Caco-2 (cell line): Measurements from ENCODE around the gene CASZ1. TPM values are rescaled to one million over a fixed set of nuclear protein-coding genes. Genes with fewer than 3 reads are reported as not detected.

Source experiments
- BruUV-seq: library from RNA; stranded (reverse); fragments of 400-500 nt; replicated peaks from 2 replicates; lab custom pipeline; 2021; lab: Mats Ljungman, UMichigan
- CTCF ChIA-PET: fragments of 300-600 bp; sonication (Branson Sonifier 250); formaldehyde crosslinking; loops from one replicate; lab custom pipeline; 2022; ENCODE audit warnings: antibody characterized with exemption; lab: Charles Lee
- POLR2A ChIA-PET: fragments of 300-600 bp; sonication (Branson Sonifier 250); formaldehyde crosslinking; loops from one replicate; lab custom pipeline; 2022; ENCODE audit warnings: antibody characterized with exemption; lab: Charles Lee
- DNase-seq, 2 experiments: peaks; one replicate each; pipeline versions ENCODE4 v3.0.0 to v3.0.0-alpha.2; 2020 to 2022
- H3K27me3 ChIP-seq: replicated peaks from 2 replicates; pipeline ENCODE4 v1.6.0; 2011; ENCODE audit warnings: low read length; ENCODE audit not compliant: control insufficient read depth, insufficient read depth
- H3K36me3 ChIP-seq: 2 replicates; pipeline ENCODE4 v1.5.1; 2011; ENCODE audit warnings: low read length; ENCODE audit not compliant: control insufficient read depth, insufficient read depth
- H3K4me1 ChIP-seq: fragments of 250-450 bp; sonication (Bioruptor Pico); 2 replicates; pipeline ENCODE4 v1.5.1; 2020; ENCODE audit warnings: mild to moderate bottlenecking
- H3K4me3 ChIP-seq: 2 replicates; pipeline ENCODE4 v1.5.1; 2011; ENCODE audit warnings: low read depth, mild to moderate bottlenecking, control low read depth, low read length
- H3K9me3 ChIP-seq: fragments of 250-450 bp; sonication (Bioruptor Pico); 2 replicates; pipeline ENCODE4 v1.5.1; 2020; ENCODE audit warnings: mild to moderate bottlenecking, moderate library complexity
- H3K27ac Mint-ChIP-seq: one replicate; pipeline ENCODE4 v1.8.0; 2022; ENCODE audit warnings: mixed read lengths; ENCODE audit not compliant: unreplicated experiment
- H3K27me3 Mint-ChIP-seq: one replicate; pipeline ENCODE4 v1.8.0; 2022; ENCODE audit warnings: mixed read lengths; ENCODE audit not compliant: insufficient read depth, unreplicated experiment
- H3K36me3 Mint-ChIP-seq: one replicate; pipeline ENCODE4 v1.8.0; 2022; ENCODE audit warnings: mild to moderate bottlenecking, mixed read lengths; ENCODE audit not compliant: insufficient read depth, unreplicated experiment
- H3K4me1 Mint-ChIP-seq: one replicate; pipeline ENCODE4 v1.8.0; 2022; ENCODE audit warnings: low read depth, mixed read lengths; ENCODE audit not compliant: unreplicated experiment
- H3K4me3 Mint-ChIP-seq: one replicate; pipeline ENCODE4 v1.8.0; 2022; ENCODE audit warnings: mild to moderate bottlenecking, moderate library complexity, mixed read lengths; ENCODE audit not compliant: unreplicated experiment
- H3K9me3 Mint-ChIP-seq: one replicate; pipeline ENCODE4 v1.8.0; 2022; ENCODE audit warnings: mixed read lengths; ENCODE audit not compliant: unreplicated experiment
- intact Hi-C: fragments of 100-400 bp; cut with micrococcal nuclease; formaldehyde crosslinking; loops from one replicate; pipeline ENCODE4 v1.10.0; 2022; ENCODE audit not compliant: unreplicated experiment
- total RNA-seq: library from RNA; stranded (reverse); gene quantifications from 2 replicates; pipeline ENCODE4 v1.2.3, GENCODE V29; 2022
- TF ChIP-seq, protein P1 (sequence below), 2 experiments: fragments of 200-600 bp in 1 of 2; IDR thresholded peaks; 1 replicate in 1 of 2; 2 replicates in 1 of 2; pipeline versions ENCODE4 v1.5.1 to v1.8.0; 2011 to 2022; ENCODE audit warnings: antibody characterized with exemption in 1 of 2, control low read depth in 1 of 2, inconsistent platforms in 1 of 2, low read depth in 1 of 2, low read length in 1 of 2, mild to moderate bottlenecking in 1 of 2, moderate library complexity in 1 of 2; ENCODE audit not compliant: insufficient read depth in 1 of 2, severe bottlenecking in 1 of 2, unreplicated experiment in 1 of 2

CASZ1 gene
- total RNA-seq, 1 experiment from 2014 or later, result 10.9 TPM

DNA sequence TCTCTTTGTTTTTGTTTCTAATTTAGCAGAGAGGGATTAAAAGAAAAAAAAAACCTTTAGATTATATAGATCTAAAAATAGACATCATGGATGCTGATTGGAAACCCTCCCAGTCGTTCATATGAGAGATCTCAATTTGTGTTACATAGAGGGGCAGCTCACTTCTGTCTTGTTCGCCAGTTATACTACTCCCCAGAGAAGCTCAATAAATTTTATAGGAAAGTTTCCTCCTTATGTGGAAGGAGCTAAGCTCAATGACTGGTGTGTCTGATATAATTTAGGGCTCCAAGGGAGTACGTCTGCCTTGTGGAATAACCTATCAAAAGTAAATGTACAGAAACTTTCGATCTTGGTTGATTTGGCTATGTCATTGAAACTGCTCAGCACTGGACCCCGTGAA lies 204.1 kb downstream of the CASZ1 start:
- no peaks in the 10 kb centered on the region for H3K36me3 ChIP-seq
- H3K4me3 Mint-ChIP-seq, result no peak overlapping the region
- ChIA-PET POLR2A (no interaction called here), CTCF (no interaction called here)
- peaks cover 5% of the 10 kb centered on the region for H3K36me3 Mint-ChIP-seq
- no peaks in the 10 kb centered on the region for H3K9me3 ChIP-seq
- no peak for DNase-seq
- no peaks in the 10 kb centered on the region for H3K27me3 ChIP-seq
- H3K4me3 ChIP-seq, result no peak overlapping the region
- intact Hi-C loops, result no loop called here
- no peaks in the 10 kb centered on the region for H3K27me3 Mint-ChIP-seq
- no peak overlapping the region for H3K27ac Mint-ChIP-seq
- no peaks in the 10 kb centered on the region for H3K9me3 Mint-ChIP-seq
- TF ChIP-seq, protein P1, sequence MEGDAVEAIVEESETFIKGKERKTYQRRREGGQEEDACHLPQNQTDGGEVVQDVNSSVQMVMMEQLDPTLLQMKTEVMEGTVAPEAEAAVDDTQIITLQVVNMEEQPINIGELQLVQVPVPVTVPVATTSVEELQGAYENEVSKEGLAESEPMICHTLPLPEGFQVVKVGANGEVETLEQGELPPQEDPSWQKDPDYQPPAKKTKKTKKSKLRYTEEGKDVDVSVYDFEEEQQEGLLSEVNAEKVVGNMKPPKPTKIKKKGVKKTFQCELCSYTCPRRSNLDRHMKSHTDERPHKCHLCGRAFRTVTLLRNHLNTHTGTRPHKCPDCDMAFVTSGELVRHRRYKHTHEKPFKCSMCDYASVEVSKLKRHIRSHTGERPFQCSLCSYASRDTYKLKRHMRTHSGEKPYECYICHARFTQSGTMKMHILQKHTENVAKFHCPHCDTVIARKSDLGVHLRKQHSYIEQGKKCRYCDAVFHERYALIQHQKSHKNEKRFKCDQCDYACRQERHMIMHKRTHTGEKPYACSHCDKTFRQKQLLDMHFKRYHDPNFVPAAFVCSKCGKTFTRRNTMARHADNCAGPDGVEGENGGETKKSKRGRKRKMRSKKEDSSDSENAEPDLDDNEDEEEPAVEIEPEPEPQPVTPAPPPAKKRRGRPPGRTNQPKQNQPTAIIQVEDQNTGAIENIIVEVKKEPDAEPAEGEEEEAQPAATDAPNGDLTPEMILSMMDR (IDR thresholded peaks at IDR 0.05; ENCODE audit: insufficient read depth in 1 of 2, low read depth in 1 of 2, low read length in 1 of 2, severe bottlenecking in 1 of 2, unreplicated experiment in 1 of 2), result no peak
- no peaks in the 10 kb centered on the region for H3K4me1 Mint-ChIP-seq
- peaks cover 10% of the 10 kb centered on the region for H3K4me1 ChIP-seq
- BruUV-seq, result no TSS peak

DNA sequence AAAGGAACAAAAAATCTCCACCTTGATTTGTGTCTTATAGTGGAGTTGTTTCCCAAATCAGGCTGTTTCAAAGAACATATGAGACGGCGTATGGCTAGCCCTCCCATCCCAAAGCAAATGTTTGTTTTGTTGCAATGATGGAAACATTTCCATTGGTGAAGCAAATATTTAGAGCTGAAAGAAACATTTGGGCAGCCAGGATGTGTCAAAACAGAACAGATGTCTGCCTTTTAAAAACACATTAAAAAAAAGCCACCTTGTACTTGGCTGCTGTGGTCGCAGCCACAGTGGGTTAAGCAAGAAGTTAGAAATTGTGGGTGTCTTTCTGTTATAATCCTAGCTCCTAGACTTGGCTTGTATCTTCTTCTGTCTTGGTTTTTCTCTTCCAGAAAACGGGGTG lies 205.4 kb downstream of the CASZ1 start:
- ChIA-PET CTCF (no interaction called here), POLR2A (no interaction called here)
- intact Hi-C loops, result no loop called here
- Mint-ChIP-seq H3K36me3 (peaks cover 5% of the 10 kb centered on the region), H3K4me1 (no peaks in the 10 kb centered on the region), H3K27me3 (no peaks in the 10 kb centered on the region), H3K4me3 (no peak overlapping the region), H3K9me3 (no peaks in the 10 kb centered on the region), H3K27ac (no peak overlapping the region)
- Histone ChIP-seq H3K4me1 (peaks cover 3% of the 10 kb centered on the region; the same call in 1 of the 2 replicates), H3K27me3 (no peaks in the 10 kb centered on the region), H3K36me3 (no peaks in the 10 kb centered on the region), H3K9me3 (no peaks in the 10 kb centered on the region), H3K4me3 (no peak overlapping the region)
- no TSS peak for BruUV-seq
- TF ChIP-seq, protein P1 (IDR thresholded peaks at IDR 0.05; ENCODE audit: insufficient read depth in 1 of 2, low read depth in 1 of 2, low read length in 1 of 2, severe bottlenecking in 1 of 2, unreplicated experiment in 1 of 2), result no peak
- DNase-seq, result no peak

- H3K36me3 ChIP-seq, result no peaks in the 10 kb centered on the region
- intact Hi-C loops, result no loop called here
- no peaks in the 10 kb centered on the region; the same call in 1 of the 2 replicates for H3K4me1 ChIP-seq
- ChIA-PET CTCF (no interaction called here), POLR2A (no interaction called here)
- no peak for DNase-seq
- H3K27me3 ChIP-seq, result no peaks in the 10 kb centered on the region
- no peak overlapping the region for H3K4me3 ChIP-seq
- Mint-ChIP-seq H3K36me3 (peaks cover 14% of the 10 kb centered on the region), H3K27me3 (no peaks in the 10 kb centered on the region), H3K27ac (no peak overlapping the region), H3K4me3 (no peak overlapping the region), H3K4me1 (no peaks in the 10 kb centered on the region), H3K9me3 (peaks cover 15% of the 10 kb centered on the region)
- BruUV-seq, result no TSS peak
- H3K9me3 ChIP-seq, result peaks cover 4% of the 10 kb centered on the region; the same call in 1 of the 2 replicates
- TF ChIP-seq, protein P1 (IDR thresholded peaks at IDR 0.05; ENCODE audit: insufficient read depth in 1 of 2, low read depth in 1 of 2, low read length in 1 of 2, severe bottlenecking in 1 of 2, unreplicated experiment in 1 of 2), result no peak
These were observed 207.4 kb downstream of the CASZ1 start for GRCh38 chr1:10589074-10589473.
